ENCODE results near the gene MAN1B1.

Gene MAN1B1

DNA sequence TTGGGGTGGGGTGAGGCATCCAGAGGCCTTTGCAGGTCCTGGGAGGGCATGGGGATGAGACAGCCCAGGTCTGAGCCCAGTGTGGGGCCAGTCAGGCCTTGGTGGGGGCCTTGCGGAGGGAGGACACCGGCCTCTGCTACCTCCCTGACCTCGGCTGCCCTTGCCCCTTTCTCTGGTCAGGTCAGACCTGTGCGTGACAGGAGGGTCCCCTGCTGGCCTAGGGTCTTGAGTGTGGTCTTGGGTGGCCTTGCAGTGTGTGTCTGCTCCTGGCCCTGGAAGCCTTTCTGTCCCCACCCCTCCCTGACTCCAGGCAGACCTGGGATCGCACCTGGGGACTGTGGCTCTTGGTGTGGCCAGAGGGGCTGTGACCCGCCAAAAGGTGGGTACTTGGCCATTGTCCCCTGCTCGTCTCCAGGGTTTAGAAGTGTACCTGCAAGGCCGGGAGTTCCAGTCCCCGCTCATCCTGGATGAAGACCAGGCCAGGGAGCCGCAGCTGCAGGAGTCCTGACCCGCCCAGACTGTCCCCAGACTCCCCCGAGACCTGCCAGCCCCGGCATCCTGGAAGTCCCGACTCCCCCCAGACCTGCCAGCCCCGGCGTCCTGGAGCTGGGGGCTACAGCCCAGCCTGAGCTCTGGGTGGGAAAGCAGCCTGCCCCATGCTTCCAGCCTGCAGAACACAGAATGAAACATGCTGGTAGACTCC is 4.4 kb upstream of the MAN1B1 start:
- TF ChIP-seq, protein P1, sequence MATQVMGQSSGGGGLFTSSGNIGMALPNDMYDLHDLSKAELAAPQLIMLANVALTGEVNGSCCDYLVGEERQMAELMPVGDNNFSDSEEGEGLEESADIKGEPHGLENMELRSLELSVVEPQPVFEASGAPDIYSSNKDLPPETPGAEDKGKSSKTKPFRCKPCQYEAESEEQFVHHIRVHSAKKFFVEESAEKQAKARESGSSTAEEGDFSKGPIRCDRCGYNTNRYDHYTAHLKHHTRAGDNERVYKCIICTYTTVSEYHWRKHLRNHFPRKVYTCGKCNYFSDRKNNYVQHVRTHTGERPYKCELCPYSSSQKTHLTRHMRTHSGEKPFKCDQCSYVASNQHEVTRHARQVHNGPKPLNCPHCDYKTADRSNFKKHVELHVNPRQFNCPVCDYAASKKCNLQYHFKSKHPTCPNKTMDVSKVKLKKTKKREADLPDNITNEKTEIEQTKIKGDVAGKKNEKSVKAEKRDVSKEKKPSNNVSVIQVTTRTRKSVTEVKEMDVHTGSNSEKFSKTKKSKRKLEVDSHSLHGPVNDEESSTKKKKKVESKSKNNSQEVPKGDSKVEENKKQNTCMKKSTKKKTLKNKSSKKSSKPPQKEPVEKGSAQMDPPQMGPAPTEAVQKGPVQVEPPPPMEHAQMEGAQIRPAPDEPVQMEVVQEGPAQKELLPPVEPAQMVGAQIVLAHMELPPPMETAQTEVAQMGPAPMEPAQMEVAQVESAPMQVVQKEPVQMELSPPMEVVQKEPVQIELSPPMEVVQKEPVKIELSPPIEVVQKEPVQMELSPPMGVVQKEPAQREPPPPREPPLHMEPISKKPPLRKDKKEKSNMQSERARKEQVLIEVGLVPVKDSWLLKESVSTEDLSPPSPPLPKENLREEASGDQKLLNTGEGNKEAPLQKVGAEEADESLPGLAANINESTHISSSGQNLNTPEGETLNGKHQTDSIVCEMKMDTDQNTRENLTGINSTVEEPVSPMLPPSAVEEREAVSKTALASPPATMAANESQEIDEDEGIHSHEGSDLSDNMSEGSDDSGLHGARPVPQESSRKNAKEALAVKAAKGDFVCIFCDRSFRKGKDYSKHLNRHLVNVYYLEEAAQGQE (IDR thresholded peaks at IDR 0.05; ENCODE audit: insufficient replicate concordance, low read depth) = no peak
- no peak for TF ChIP-seq SPI1 (IDR thresholded peaks at IDR 0.05; ENCODE audit: borderline replicate concordance, low read depth)
- TF ChIP-seq GABPA (IDR thresholded peaks at IDR 0.05; ENCODE audit: low read depth) = no peak
- no peak for TF ChIP-seq POLR2AphosphoS5 (IDR thresholded peaks at IDR 0.05; ENCODE audit: low read depth)
- TF ChIP-seq, protein P2, sequence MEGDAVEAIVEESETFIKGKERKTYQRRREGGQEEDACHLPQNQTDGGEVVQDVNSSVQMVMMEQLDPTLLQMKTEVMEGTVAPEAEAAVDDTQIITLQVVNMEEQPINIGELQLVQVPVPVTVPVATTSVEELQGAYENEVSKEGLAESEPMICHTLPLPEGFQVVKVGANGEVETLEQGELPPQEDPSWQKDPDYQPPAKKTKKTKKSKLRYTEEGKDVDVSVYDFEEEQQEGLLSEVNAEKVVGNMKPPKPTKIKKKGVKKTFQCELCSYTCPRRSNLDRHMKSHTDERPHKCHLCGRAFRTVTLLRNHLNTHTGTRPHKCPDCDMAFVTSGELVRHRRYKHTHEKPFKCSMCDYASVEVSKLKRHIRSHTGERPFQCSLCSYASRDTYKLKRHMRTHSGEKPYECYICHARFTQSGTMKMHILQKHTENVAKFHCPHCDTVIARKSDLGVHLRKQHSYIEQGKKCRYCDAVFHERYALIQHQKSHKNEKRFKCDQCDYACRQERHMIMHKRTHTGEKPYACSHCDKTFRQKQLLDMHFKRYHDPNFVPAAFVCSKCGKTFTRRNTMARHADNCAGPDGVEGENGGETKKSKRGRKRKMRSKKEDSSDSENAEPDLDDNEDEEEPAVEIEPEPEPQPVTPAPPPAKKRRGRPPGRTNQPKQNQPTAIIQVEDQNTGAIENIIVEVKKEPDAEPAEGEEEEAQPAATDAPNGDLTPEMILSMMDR (IDR thresholded peaks at IDR 0.05; ENCODE audit: insufficient read depth, low read length) = no peak
- H3K27me3 ChIP-seq (ENCODE audit: insufficient read depth, poor library complexity, severe bottlenecking) = peaks cover 7% of the 10 kb centered on the region
- DNase-seq (ENCODE audit: low read depth in 1 of 2, low spot score in 1 of 2) = no peak
- no peak overlapping the region for H3K27ac ChIP-seq (replicated peaks)
- H3K4me3 ChIP-seq (replicated peaks; ENCODE audit: insufficient read depth, low read length) = no peak overlapping the region

GRCh38 chr9:137082925-137083290 is 3.9 kb upstream of the MAN1B1 start:
- DNase-seq (ENCODE audit: low read depth in 1 of 2, low spot score in 1 of 2) = no peak
- H3K27ac ChIP-seq (replicated peaks) = no peak overlapping the region
- TF ChIP-seq GABPA (IDR thresholded peaks at IDR 0.05; ENCODE audit: low read depth) = no peak
- TF ChIP-seq, protein P2 (IDR thresholded peaks at IDR 0.05; ENCODE audit: insufficient read depth, low read length) = no peak
- TF ChIP-seq, protein P1 (IDR thresholded peaks at IDR 0.05; ENCODE audit: insufficient replicate concordance, low read depth) = no peak
- no peak for TF ChIP-seq SPI1 (IDR thresholded peaks at IDR 0.05; ENCODE audit: borderline replicate concordance, low read depth)
- no peak for TF ChIP-seq POLR2AphosphoS5 (IDR thresholded peaks at IDR 0.05; ENCODE audit: low read depth)
- peaks cover 5% of the 10 kb centered on the region for H3K27me3 ChIP-seq (ENCODE audit: insufficient read depth, poor library complexity, severe bottlenecking)
- no peak overlapping the region for H3K4me3 ChIP-seq (replicated peaks; ENCODE audit: insufficient read depth, low read length)

DNA sequence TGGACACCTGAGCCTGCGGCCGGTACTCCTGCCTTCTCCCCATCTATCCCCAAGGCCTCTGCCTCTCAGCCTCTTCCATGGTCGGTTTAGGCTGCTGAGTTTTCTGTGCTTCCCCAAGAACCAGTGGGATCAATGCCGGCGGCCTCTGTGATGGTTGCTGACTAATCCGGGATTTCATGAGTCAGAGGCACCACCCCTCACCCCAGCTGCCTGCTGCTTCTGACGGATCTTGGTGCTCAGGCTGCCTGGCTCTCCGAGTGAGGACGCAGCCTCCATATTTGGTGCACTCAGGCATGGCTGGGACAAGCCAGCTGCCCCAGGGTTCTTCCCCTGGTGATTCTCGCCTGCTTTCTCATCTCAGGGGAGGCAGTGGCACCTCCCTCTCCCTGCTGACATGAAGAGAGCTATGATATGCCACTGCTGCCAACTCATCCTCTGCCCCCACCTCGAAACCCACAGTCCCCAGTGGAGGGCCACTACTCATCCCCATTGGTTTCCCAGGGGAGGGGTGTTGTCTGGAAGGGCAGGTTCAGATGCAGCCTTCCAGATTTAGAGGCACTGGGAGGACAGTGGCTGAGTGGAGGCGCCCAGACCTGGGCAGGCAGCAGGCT is 3.3 kb upstream of the MAN1B1 start:
- TF ChIP-seq SPI1 (IDR thresholded peaks at IDR 0.05; ENCODE audit: borderline replicate concordance, low read depth) (no peak), GABPA (IDR thresholded peaks at IDR 0.05; ENCODE audit: low read depth) (no peak), POLR2AphosphoS5 (IDR thresholded peaks at IDR 0.05; ENCODE audit: low read depth) (no peak)
- TF ChIP-seq, protein P1 (IDR thresholded peaks at IDR 0.05; ENCODE audit: insufficient replicate concordance, low read depth) = no peak
- TF ChIP-seq, protein P2 (IDR thresholded peaks at IDR 0.05; ENCODE audit: insufficient read depth, low read length) = no peak
- Histone ChIP-seq H3K27ac (replicated peaks) (no peak overlapping the region), H3K4me3 (replicated peaks; ENCODE audit: insufficient read depth, low read length) (no peak overlapping the region), H3K27me3 (ENCODE audit: insufficient read depth, poor library complexity, severe bottlenecking) (no peaks in the 10 kb centered on the region)
- DNase-seq (ENCODE audit: low read depth in 1 of 2, low spot score in 1 of 2) = no peak
